ENCODE data around the gene WASF2. TPM values are rescaled to one million over a fixed set of nuclear protein-coding genes. Genes with fewer than 3 reads are reported as not detected.

The WASF2 gene
- total RNA-seq, 1 experiment from 2014 or later = 104 TPM

DNA sequence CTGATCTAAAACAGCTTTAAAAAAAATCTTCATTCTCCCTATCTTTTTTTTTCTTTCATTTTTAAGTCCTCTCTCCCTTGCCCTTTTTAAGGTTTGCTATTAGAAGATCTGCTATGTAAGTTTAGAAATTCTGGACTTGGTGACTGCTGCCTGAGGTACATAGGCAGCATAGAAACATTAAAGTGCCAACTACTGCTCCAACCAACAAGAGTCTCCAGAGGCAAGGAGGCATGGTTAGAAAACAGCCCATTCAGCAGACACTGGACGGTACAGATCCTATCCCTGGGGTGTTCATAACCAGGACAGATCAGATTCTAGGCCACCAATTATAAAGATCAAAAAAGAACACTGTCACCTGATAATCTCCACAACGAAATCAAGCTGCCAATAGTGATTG lies 60.9 kb downstream of the WASF2 start:
- Mint-ChIP-seq H3K27me3 (ENCODE audit: low read depth) (no peaks in the 10 kb centered on the region), H3K36me3 (peaks cover 21% of the 10 kb centered on the region), H3K27ac (peak overlapping the region; percentile 98), H3K4me1 (peaks cover 78% of the 10 kb centered on the region), H3K9me3 (no peaks in the 10 kb centered on the region), H3K4me3 (peak overlapping the region; percentile 7)
- no peak for ATAC-seq
- no peak for DNase-seq (ENCODE audit: low spot score)
- TF ChIP-seq IRF2 (CRISPR knock-in tag; IDR thresholded peaks at IDR 0.05; ENCODE audit: borderline replicate concordance, low read depth) (no peak), ESRRA (CRISPR knock-in tag; IDR thresholded peaks at IDR 0.05; ENCODE audit: borderline replicate concordance) (no peak), RORB (CRISPR knock-in tag; IDR thresholded peaks at IDR 0.05) (no peak), MXD4 (CRISPR knock-in tag; IDR thresholded peaks at IDR 0.05; ENCODE audit: borderline replicate concordance) (no peak), GRHL2 (CRISPR knock-in tag; IDR thresholded peaks at IDR 0.05; ENCODE audit: insufficient replicate concordance, severe bottlenecking) (no peak), ETV6 (CRISPR knock-in tag; IDR thresholded peaks at IDR 0.05) (no peak), PRRX2 (CRISPR knock-in tag; IDR thresholded peaks at IDR 0.05) (no peak), FOXK1 (CRISPR knock-in tag; IDR thresholded peaks at IDR 0.05) (no peak), USF2 (CRISPR knock-in tag; IDR thresholded peaks at IDR 0.05) (no peak)
- TF ChIP-seq, protein P1, sequence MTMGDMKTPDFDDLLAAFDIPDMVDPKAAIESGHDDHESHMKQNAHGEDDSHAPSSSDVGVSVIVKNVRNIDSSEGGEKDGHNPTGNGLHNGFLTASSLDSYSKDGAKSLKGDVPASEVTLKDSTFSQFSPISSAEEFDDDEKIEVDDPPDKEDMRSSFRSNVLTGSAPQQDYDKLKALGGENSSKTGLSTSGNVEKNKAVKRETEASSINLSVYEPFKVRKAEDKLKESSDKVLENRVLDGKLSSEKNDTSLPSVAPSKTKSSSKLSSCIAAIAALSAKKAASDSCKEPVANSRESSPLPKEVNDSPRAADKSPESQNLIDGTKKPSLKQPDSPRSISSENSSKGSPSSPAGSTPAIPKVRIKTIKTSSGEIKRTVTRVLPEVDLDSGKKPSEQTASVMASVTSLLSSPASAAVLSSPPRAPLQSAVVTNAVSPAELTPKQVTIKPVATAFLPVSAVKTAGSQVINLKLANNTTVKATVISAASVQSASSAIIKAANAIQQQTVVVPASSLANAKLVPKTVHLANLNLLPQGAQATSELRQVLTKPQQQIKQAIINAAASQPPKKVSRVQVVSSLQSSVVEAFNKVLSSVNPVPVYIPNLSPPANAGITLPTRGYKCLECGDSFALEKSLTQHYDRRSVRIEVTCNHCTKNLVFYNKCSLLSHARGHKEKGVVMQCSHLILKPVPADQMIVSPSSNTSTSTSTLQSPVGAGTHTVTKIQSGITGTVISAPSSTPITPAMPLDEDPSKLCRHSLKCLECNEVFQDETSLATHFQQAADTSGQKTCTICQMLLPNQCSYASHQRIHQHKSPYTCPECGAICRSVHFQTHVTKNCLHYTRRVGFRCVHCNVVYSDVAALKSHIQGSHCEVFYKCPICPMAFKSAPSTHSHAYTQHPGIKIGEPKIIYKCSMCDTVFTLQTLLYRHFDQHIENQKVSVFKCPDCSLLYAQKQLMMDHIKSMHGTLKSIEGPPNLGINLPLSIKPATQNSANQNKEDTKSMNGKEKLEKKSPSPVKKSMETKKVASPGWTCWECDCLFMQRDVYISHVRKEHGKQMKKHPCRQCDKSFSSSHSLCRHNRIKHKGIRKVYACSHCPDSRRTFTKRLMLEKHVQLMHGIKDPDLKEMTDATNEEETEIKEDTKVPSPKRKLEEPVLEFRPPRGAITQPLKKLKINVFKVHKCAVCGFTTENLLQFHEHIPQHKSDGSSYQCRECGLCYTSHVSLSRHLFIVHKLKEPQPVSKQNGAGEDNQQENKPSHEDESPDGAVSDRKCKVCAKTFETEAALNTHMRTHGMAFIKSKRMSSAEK (CRISPR knock-in tag; IDR thresholded peaks at IDR 0.05; ENCODE audit: borderline replicate concordance) = no peak
- TF ChIP-seq, protein P2, sequence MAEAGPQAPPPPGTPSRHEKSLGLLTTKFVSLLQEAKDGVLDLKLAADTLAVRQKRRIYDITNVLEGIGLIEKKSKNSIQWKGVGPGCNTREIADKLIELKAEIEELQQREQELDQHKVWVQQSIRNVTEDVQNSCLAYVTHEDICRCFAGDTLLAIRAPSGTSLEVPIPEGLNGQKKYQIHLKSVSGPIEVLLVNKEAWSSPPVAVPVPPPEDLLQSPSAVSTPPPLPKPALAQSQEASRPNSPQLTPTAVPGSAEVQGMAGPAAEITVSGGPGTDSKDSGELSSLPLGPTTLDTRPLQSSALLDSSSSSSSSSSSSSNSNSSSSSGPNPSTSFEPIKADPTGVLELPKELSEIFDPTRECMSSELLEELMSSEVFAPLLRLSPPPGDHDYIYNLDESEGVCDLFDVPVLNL (CRISPR knock-in tag; IDR thresholded peaks at IDR 0.05; ENCODE audit: borderline replicate concordance, low read depth) = no peak
- TF ChIP-seq, protein P3, sequence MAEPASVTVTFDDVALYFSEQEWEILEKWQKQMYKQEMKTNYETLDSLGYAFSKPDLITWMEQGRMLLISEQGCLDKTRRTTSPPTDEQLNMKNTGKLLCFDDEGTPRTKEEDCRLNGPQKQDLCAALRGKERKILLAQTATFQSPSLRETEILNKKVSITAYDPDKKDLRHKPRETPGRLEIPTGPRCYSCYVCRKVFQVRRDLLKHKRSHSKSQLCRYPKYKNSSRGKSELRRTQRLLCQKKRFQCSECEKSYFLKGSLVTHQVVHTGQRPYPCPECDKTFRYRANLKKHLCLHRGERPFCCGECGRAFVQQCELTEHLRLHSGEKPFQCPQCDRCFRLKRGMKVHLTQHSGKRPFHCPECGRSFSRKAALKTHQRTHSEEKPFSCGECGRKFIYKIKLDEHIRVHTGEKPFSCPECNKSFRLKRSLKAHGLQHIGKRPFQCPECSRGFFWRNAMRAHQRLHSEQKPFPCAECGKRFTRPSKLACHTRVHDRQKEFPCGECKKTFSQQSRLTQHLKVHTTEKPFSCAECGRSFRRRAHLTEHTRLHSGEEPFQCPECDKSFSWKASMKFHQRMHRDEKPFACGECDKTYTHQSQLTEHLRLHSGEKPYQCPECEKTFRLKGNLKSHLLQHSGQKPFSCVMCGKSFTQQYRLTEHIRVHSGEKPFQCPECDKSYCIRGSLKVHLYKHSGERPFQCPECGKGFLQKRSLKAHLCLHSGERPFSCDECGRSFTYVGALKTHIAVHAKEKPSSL (CRISPR knock-in tag; conservative IDR thresholded peaks at IDR 0.05) = no peak
- TF ChIP-seq, protein P4, sequence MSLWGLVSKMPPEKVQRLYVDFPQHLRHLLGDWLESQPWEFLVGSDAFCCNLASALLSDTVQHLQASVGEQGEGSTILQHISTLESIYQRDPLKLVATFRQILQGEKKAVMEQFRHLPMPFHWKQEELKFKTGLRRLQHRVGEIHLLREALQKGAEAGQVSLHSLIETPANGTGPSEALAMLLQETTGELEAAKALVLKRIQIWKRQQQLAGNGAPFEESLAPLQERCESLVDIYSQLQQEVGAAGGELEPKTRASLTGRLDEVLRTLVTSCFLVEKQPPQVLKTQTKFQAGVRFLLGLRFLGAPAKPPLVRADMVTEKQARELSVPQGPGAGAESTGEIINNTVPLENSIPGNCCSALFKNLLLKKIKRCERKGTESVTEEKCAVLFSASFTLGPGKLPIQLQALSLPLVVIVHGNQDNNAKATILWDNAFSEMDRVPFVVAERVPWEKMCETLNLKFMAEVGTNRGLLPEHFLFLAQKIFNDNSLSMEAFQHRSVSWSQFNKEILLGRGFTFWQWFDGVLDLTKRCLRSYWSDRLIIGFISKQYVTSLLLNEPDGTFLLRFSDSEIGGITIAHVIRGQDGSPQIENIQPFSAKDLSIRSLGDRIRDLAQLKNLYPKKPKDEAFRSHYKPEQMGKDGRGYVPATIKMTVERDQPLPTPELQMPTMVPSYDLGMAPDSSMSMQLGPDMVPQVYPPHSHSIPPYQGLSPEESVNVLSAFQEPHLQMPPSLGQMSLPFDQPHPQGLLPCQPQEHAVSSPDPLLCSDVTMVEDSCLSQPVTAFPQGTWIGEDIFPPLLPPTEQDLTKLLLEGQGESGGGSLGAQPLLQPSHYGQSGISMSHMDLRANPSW (CRISPR knock-in tag; conservative IDR thresholded peaks at IDR 0.05; ENCODE audit: low read depth) = no peak
- TF ChIP-seq, protein P5, sequence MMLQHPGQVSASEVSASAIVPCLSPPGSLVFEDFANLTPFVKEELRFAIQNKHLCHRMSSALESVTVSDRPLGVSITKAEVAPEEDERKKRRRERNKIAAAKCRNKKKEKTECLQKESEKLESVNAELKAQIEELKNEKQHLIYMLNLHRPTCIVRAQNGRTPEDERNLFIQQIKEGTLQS (CRISPR knock-in tag; conservative IDR thresholded peaks at IDR 0.05) = no peak
- CTCF ChIA-PET = interaction anchor here (0.7 to 4.6 kb wide), 11 partner anchors 8 to 178 kb away, joined by 3 to 30 read pairs (median 8); no protein-coding TSS in a partner anchor
- POLR2A ChIA-PET = interaction anchor here (0.8 to 2.1 kb wide), 5 partner anchors 9 to 59 kb away, joined by 3 to 8 read pairs (median 4); no protein-coding TSS in a partner anchor

Data from WTC11 (cell line).